DMS114 treated with DMSO at 0.1 percent for 48 hours (cell line): ENCODE measurements around the gene UQCRC1.
A peak's percentile ranks its signal among the peaks of the same experiment; 100 is the strongest.

Source experiments
- DNase-seq: peaks from one replicate; lab custom pipeline; 2025; ENCODE audit not compliant: unreplicated experiment; lab: John Stamatoyannopoulos, UW

The UQCRC1 gene

GRCh38 chr3:48609088-48610005, at the start of gene UQCRC1:
UQCRC1 (minus strand) TSS chr3:48609646; CDS start chr3:48609620, 26 bp downstream.
- DNase-seq: peak; percentile 85

- no peak for DNase-seq
These were observed 47.4 kb upstream of the UQCRC1 start for GRCh38 chr3:48656841-48657281.

- no peak for DNase-seq
These were observed 46.8 kb upstream of the UQCRC1 start for GRCh38 chr3:48656061-48656840.

- DNase-seq: no peak
These were observed 46.2 kb upstream of the UQCRC1 start for GRCh38 chr3:48655606-48656005.

GRCh38 chr3:48655063-48655462, 45.6 kb upstream of the UQCRC1 start:
- no peak for DNase-seq

- DNase-seq: no peak
These were observed 43.7 kb upstream of the UQCRC1 start for GRCh38 chr3:48652923-48653715.

- DNase-seq: no peak
These were observed 42.3 kb upstream of the UQCRC1 start for GRCh38 chr3:48651771-48652170.

GRCh38 chr3:48650723-48651122, 41.3 kb upstream of the UQCRC1 start:
- no peak for DNase-seq

GRCh38 chr3:48648188-48648850, 38.9 kb upstream of the UQCRC1 start:
- DNase-seq: no peak

- DNase-seq: no peak
These were observed 38.3 kb upstream of the UQCRC1 start for GRCh38 chr3:48647714-48648113.

GRCh38 chr3:48644898-48645760, 35.7 kb upstream of the UQCRC1 start:
- no peak for DNase-seq

GRCh38 chr3:48642605-48643004, 33.2 kb upstream of the UQCRC1 start:
- DNase-seq: no peak

- DNase-seq: no peak
These were observed 31.9 kb upstream of the UQCRC1 start for GRCh38 chr3:48641396-48641795.

GRCh38 chr3:48639944-48640606, 30.6 kb upstream of the UQCRC1 start:
- DNase-seq: no peak

- DNase-seq: no peak
These were observed 27.9 kb upstream of the UQCRC1 start for GRCh38 chr3:48637305-48637704.

- no peak for DNase-seq
These were observed 26.8 kb upstream of the UQCRC1 start for GRCh38 chr3:48636149-48636655.

- DNase-seq: peak; percentile 85
These were observed 26.0 kb upstream of the UQCRC1 start, which contains the start of gene SLC26A6 for GRCh38 chr3:48635222-48636021. SLC26A6 (minus strand) TSS chr3:48635461; CDS start chr3:48635393, 68 bp downstream.

GRCh38 chr3:48634661-48635221, 25.3 kb upstream of the UQCRC1 start:
- DNase-seq: no peak
